GM18511 (cell line): ENCODE data around the gene TK2.
A peak's percentile ranks its signal among the peaks of the same experiment; 100 is the strongest.

ENCODE experiments used
- ATAC-seq: cut with Tn5 transposase; IDR thresholded peaks from one replicate; pipeline ENCODE4 v1.9.1; 2021; ENCODE audit warnings: mild to moderate bottlenecking, moderate library complexity; ENCODE audit not compliant: unreplicated experiment

The TK2 gene

GRCh38 chr16:66547101-66547989 is 2.6 kb downstream of the TK2 start:
- no peak for ATAC-seq

- no peak for ATAC-seq
These were observed 5.7 kb downstream of the TK2 start for GRCh38 chr16:66544016-66544757.

- ATAC-seq = no peak
These were observed 6.4 kb downstream of the TK2 start for GRCh38 chr16:66543541-66543940.

GRCh38 chr16:66542396-66542795 is 7.5 kb downstream of the TK2 start:
- ATAC-seq = no peak

GRCh38 chr16:66541388-66542355 is 8.2 kb downstream of the TK2 start:
- no peak for ATAC-seq

- ATAC-seq = peak; percentile 89
These were observed 10.1 kb downstream of the TK2 start for GRCh38 chr16:66539623-66540469.

GRCh38 chr16:66538910-66539309 is 11.0 kb downstream of the TK2 start:
- no peak for ATAC-seq

- no peak for ATAC-seq
These were observed 12.7 kb downstream of the TK2 start for GRCh38 chr16:66537236-66537635.

GRCh38 chr16:66536525-66536924 is 13.4 kb downstream of the TK2 start:
- ATAC-seq = no peak

- ATAC-seq = no peak
These were observed 15.5 kb downstream of the TK2 start for GRCh38 chr16:66534376-66534799.

- ATAC-seq = no peak
These were observed 20.4 kb downstream of the TK2 start for GRCh38 chr16:66529475-66529874.

GRCh38 chr16:66528294-66528693 is 21.6 kb downstream of the TK2 start:
- ATAC-seq = no peak

GRCh38 chr16:66525396-66526180 is 24.3 kb downstream of the TK2 start:
- no peak for ATAC-seq

GRCh38 chr16:66524601-66525164 is 25.2 kb downstream of the TK2 start:
- peak; percentile 72 for ATAC-seq

GRCh38 chr16:66523861-66524354 is 26.0 kb downstream of the TK2 start:
- ATAC-seq = peak; percentile 56

- no peak for ATAC-seq
These were observed 26.9 kb downstream of the TK2 start for GRCh38 chr16:66522816-66523590.

- ATAC-seq = peak; percentile 60
These were observed 27.8 kb downstream of the TK2 start for GRCh38 chr16:66521951-66522771.
